Smooth muscle cell of the brain vasculature (primary cell): Measurements from ENCODE around the gene SLC25A51.
"Not testable (repeated sequence)": the region's sequence is repeated elsewhere in the genome, so short reads cannot be mapped to it uniquely, and the experiment has no call there.

Source experiments
- DNase-seq: peaks from one replicate; pipeline ENCODE4 v3.0.0-alpha.2; 2012; ENCODE audit warnings: low read depth, low spot score

SLC25A51 gene

DNA sequence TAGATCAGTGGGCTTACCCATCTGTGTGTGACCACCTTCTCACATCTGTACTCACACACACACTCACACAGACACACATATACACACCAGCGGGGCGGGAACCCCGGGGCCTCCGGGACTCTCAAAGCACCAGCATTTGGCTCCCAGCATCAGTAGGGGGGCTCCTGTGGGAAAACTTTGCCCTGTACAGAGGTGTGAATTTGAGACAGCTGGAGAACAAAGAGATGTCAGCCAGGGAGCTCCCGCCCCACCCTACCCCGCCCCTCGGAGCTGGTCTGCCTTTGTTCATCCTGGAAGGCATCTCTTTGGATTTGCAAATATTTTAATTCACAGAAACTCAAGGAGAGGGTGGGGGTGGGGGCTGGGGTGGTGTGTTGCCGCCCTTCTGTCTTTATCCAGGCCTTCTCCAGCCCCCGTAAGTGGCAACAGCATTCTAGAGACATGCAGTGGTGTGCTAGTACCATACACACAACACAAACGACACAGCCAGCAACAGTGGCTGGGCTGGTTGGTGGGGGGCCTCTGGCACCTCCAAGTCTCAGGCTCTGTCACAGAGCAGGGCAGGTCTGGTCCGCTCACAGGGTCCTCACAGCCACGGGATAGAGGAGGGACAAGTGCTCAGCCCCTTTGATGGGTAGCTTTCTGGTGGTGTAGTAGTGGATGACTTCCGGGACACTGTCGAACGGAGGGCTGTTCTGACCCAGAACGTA is 15.5 kb upstream of the SLC25A51 start:
- no peak for DNase-seq

DNA sequence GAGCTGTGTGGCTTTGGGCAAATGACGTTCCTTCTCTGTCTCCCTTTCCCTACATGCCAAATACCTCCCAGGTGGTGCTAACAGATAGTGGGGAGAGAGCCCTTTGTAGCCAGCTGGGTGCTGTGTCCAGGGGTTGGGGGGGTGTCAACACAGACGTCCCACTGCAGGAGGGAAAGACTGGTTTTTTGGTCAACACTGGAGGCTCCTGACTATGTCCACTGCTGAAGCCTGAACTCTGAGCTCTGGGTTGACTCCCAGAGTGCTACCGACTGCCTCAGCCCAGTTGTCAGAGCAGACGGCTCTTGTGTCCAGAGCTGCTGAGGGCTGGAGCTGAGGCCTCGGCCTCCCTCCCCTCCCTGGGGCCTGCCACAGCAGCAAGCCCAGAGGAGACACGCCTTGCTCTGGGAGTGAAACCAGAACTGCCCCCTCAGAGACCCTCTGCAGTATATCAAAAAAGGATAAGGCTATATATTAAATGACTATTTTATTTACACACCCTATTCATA is 14.8 kb upstream of the SLC25A51 start:
- no peak for DNase-seq

DNA sequence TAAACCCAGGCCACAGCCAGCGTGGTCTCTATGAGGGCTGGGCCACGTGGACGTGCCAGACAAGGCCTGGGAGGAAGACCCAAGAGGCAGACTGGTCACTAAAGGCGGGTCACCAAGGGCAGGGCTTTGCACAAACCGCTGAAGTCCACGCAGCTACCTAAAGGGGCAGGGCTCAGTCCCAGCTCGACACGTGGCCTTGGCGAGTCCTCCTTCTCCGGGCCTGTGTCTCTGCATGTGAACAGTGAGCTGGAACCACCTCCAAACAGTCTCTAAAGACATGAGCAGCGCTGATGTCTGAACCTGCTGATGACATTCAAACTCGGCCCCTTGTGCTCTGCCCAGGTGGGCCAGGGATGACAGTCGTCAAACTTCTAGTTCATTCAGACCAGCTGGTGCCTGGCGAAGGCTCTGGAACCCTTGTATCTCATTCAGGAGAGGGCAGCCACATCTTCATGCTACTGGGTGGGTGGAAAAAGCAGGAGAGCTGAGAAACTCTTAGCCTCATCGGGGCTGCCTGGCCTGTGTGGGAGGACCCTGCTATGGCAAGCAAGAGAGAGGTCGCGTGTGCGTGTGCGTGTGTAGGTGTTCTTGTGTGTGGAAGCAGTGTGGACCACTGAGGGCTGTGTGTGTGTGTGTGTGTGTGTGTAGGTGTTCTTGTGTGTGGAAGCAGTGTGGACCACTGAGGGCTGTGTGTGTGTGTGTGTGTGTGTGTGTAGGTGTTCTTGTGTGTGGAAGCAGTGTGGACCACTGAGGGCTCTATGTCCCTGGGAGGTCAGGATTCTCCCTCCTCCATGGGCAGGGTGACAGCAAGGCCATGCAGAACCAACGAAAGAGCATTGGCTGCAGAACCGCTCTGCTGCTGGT is 14.1 kb upstream of the SLC25A51 start:
- DNase-seq = no peak

DNA sequence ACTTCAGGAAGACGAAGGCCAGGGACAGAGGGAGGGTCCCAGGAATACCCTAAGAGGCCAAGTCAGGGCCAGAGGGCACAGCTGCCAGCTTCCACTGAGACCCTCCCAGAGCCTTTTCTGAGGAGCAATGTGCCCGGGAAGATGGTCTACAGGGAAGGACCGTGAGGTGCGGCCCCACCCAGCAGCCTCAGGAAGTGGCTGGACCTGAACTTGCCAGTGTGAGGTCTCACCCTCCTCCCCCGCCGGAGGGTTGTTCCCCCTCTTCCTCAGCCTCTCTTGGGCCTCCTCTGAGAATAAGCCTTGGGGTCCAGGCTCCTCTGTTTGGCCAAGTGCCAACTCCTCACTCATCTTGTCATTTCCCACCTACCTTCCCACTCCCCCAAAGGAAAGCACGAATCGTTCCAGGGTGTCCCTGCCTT is 13.4 kb upstream of the SLC25A51 start:
- DNase-seq = no peak

DNA sequence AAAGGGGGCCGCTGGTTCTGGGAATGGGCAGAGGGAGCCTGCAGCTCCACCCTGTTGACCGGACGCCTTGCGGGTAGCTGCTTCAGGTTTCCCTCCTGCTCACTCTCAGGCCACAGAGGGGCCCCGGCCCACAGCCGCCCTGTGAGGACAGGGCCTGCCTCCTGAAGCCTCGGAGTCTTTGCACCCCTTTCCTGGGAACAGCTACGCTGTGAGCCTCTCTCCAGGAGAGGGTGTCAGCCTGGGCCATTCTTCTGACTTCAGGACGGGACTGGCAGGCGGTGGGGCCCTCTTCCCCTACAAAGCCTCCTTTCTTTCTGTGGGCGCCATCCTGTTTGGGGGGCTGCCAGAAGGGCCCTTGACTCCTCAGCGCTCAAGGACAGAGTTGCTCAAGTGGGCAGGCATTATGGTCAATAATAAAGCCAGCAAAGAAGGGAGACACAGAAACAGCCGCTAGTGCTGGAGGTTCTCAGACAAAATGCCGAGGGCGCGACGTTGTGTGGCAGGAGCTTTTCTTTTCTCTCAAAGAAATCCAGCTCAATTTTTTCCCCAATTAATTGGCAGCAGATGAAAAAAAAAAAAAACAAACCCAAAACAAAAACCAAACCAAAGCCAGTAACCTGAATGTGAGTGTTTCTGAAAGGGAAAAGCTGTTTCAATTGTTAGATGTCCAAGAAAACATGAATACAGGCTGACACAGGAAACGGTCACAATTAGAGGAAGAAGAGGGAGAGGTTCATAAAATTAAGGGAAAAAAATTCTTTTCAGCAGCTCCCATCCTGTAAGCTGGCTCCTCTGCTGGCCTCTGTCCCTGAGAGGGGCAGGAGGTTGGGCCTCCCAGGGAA is 12.8 kb upstream of the SLC25A51 start:
- no peak for DNase-seq

DNA sequence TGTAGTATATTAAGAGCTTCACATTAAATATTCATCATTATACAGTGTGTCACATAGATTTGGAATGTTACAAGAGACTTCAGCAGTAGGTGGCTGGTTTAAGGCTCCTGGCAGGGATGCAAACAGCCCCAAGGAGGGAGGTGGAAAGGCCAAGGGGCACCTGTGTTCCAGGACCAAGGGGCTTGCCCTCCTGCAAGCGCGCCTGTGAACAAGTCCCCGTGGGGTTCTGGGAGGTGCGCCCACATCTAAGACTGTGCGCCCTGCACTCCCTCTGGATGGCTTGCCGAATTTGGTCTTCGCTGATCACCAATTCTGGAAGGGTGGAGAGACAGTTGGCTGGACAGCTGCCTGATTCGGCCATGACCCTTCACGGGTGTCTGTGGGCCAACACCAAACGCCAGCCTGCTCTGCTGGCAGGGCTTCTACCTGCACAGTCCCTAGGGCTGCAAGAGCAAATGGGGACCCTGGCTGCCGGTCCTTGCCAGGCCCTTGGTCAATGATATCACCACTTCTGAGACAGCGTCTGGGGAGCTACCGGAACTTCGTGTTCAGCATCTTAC is 12.1 kb upstream of the SLC25A51 start:
- DNase-seq = no peak

DNA sequence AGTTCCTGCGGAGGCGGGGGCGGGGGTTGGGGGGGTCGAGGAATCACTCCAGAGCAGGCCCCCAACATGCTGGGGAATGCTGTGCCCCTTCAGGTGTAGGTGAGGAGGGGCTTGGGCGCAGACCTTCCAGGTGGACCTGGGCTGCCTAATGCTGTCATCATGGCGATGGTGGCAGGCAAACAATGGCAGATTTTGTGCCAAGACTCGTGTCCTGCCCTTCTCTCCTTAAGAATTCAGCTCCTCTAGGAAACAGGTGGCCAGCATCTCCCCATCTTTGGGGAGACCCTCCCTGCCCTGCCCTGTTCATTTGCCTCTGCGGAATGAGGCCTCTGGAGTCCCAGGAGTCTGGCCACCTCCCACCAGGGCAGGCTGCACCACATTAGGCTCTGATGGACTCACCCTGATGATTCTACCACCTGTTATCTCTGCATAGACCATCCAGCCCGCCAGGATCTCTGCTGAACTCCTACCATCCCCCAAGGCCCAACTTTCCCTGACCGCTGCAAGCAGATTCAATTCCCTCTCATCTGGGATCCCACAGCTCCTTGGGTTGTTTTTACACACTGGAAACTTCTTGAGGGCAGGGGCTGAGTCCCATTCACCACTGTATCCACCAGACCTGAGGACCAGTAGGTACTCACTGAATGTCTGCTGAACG is 10.9 kb upstream of the SLC25A51 start:
- no peak for DNase-seq

DNA sequence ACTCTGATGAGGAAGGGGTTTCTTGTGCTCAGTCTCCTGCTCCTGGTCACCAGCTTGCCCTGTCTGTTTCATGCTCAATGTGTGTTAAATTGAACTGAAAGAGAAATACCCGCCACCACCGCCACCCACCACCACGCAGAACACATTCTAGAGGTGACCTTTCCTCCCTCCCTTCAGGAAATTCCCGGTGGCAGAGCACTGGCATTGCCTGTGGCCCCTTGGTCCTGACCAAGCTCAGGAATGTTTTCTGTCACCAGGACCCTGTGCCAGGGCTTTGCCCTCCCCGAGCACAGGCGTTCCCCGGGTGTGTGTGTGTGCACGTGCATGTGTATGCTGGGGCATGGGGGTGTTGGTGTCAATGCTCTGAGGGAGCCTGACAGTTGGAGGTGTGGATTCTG is 10.2 kb upstream of the SLC25A51 start:
- DNase-seq = no peak

DNA sequence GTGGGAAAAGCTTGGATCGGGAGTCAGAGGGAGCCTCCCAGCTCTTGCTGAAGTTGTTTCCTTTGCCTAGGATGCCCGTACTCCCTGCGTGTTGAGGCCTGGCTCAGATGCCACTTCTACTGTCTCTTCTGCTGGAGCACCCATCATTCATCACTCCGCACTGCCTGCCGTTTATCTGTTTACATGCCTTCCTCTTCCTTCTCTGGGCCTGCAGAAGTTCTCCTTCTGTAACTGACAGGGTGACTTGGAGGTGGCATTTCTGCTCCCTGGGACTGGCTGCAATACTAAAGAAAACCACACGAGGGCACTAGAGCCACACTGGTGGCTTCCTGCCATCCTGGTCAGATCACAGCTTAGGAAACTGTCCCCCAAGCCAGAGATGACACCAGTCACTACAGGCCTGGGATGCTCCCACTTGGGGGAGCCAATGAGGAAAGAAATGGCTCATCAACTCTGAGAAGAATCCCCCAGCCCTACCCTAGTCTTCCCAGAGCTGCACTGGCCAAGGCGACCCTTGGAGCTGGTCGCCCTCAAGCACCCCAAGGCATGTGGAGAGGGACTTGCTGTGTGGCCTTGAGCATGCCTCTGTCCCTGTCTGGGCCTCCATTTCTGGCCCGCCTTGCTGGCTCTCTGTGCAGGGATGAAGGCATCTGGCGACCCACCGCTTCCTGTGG is 9.7 kb upstream of the SLC25A51 start:
- DNase-seq = peak; percentile 60

DNA sequence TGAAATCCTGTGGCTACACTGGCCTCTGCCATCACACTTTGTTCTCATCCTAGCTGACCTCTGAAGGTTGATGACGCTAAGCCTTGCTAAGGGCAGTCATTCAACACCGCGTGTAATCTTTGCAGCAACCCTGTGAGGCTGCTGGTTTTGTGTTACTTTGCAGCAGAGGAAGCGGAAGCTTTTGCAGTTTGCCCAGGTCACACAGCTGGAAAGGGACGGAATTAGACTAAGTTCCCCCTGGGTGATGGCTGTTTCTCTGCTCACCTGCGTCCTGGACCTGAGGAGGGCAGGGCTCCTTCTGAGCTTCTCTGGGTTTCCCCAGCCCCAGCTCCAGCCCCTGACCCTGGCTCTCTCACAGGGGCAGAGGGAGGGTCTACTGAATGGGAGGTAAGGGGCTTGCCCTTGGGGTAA is 7.3 kb upstream of the SLC25A51 start:
- peak; percentile 86 for DNase-seq

DNA sequence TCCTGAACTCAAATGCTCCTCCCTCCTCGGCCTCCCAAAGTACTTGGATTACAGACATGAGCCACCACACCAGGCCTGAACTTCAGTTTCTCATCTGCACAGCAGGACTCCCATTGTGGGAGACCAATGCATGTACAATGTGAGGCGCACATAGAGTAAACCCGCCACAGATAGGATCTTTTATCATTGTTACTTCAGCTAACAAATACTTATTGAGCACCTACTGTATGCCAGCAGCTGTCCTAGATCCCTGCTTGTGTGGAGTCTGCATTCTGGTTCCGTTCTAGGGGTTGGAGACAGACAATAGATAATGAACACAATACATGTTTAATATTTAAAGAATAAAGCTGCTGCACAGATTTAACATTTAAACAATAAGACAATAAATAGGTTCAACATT is 6.3 kb upstream of the SLC25A51 start:
- DNase-seq = no peak

DNA sequence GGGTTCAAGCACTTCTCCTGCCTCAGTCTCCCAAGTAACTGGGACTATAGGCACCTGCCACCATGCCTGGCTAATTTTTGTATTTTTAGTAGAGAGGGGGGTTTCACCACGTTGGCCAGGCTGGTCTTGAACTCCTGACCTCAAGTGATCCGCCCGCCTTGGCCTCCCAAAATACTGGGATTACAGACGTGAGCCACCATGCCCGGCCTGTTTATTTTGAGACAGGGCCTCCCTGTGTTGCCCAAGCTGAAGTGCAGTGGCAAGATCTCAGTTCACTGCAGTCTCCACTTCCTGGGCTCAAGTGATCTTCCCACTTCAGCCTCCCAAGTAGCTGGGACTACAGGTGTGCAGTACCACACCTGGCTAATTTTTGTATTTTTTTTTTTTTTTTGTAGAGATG is 5.9 kb upstream of the SLC25A51 start:
- not testable (repeated sequence) for DNase-seq

DNA sequence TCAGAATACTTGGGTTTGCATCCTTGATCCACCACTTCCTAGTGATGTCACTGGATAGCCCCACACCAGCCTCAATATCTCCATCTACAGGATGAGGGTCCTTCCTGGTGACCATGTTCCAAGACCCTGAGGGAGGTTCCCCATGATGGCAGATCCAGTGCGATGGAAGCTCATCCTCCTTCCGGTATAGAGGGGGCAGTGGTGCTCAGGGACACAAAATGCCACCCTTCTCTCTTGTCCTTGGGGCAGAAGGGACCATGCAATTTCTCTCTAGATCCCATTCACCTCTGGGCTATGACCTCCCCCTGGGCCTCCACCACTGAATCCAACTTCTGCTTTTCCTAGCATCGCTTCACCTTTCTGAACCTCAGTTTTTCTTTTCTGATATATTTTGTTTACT is 5.4 kb upstream of the SLC25A51 start:
- no peak for DNase-seq

DNA sequence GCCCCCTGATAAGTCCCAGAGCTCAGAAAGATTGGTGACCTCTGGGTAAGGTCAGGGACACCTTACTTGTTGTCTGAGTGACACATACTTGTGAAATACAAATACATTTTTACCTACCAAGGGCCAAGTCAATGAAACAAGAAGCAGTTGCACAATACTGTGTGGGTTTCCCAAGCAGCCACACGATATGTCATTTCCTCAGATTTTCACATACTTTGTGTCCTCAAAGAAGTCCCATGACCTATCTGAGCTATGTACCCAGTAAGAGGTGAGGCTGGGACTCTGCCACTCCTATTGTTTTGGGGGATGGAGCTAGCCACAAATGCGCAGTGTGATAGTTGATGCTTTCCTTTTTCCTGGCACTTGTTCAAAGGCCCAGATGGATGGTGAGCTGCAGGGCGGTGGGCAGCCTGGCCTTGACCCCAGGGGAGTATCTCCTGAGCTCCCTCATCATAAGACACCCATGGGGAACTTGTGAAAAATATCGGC is 4.8 kb upstream of the SLC25A51 start:
- DNase-seq = no peak

DNA sequence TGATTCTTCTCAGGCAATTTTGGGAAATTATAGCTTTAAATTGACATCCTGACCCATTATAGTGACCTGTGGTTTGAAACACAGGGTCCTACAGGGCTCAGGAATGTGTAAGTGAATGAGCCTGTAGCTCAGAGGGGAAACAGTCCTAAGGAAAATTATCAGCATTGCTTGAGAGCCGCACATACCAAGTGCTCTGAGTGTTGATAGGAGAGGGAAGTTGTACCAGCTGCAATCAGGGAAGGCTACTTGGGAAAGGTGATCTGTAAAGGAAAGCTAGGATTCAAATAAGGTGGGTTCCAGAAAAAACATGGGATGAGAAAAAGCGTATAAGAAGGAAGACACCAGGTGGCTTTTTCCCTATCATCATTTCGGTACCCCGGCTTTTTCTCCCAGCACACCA is 4.4 kb upstream of the SLC25A51 start:
- DNase-seq = no peak

DNA sequence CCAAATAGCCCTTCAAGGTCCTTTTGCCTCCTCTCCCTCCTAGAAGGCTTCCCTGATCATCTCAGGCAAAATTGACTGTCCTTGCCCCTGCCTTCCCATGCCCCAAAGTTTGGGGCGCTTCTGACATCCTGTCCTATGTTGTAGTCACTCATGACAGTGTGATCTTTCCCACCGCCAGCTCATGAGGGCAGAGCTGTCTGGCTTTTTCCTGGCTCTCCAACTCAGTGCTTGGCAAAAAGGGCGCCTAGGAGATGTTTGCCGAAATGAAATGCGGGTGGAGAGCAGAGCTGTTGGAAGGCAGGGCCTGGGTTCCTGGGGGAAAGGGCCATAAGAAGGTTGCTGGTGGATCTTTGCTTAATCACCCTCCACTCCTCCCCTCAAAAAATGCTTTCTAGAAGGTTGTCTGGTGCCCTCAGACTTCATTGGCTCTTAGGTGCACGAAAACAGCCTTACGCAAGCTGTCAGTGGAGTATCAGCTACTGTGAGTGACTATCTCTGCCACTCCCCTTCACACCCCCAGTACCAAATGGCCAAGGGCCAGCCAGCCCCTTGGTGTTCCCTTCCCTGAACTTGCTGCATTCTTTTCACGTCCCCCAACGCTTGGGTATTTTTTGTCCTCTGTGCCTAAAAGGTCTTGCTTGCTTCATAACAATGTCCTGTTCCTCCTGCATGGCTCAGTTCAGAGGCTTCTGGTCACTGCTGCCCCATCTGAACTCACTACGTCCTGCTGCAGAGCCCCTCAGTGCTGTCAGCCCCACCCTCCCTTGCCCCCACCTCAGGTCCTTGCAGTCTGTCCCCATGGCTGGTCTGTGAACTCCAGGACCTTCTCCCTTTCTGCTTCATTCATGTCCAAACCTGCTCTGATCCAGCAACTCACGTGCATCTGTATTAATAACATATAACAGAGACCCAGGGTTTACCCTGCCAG is 2.6 kb upstream of the SLC25A51 start:
- no peak for DNase-seq

DNA sequence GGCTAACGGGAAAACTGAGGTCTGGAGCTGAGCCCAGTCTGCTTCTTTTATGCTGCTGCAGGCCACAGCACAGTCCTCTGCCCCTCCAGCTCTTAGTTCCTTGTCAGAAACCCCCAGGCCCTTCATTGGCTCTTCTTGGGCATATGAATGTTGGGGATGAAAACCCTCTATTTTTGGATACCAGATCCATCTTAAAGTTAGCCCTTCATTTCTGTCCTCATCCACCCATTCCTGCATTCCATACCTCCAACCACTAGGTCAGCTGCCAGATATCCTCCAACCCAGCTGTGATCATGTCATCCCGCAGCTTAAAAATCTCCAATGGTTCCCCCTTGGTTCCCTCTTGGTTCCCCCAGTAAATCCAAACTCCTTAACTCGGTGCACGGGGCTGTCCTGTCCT is 1.8 kb upstream of the SLC25A51 start:
- DNase-seq = no peak

DNA sequence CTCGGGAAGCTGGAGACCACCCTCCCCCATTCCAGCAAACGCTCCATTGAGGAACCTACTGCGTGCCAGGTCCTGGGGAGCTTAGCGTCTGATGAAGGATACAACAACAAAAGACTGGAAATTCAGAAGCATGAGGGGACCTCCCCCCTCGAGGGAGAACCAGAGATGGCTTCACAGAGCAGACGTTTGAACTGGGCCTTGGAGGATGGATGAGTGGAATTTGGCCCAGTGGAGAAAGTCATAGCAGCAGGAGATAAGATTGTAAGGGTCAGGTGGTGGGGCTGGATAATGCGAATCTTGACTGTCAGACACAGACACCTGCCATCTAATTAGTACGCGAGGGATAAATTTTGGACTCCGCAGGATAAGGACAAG is 1.2 kb upstream of the SLC25A51 start:
- no peak for DNase-seq

DNA sequence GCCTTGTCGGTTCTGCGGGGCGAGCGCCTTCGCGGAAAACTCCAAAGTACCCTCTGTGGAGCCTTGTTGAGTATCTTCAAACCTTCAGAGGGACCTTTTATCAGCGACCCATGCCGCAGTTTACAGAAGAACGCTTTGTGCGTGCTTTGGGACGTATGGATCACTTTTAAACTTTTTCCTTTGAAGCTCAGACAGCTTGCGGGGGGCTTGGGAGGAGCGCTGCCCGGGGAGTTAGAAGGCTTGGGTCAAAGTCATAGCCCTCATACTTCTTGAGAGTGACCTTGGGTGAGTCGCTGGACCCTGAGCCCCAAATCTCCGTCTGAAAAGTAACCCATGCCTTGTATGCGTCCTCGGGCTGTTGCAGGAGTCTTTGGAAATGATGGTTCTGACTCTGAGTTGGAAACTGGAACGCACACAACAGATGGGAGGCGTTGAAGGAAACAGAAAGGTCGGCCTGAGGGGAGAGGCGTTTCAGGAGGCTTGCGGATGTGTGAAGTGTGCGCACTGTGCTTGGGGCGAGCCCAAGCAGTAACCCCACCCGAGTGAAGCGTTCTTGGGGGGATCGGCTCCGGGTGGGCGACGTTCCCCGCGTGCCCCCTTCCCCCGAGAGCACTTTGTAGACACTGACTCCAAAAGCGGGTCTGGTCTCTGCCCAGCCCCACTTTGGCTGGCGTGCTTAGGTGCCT is 661 bp upstream of the SLC25A51 start:
- DNase-seq = no peak
